Karpas-422 (cell line): Measurements from ENCODE around the gene CST6. TPM values are rescaled to one million over a fixed set of nuclear protein-coding genes. Genes with fewer than 3 reads are reported as not detected.

Experiments
- DNase-seq: peaks from one replicate; pipeline ENCODE4 v3.0.0-alpha.2; 2015
- H2AFZ ChIP-seq: fragments of 200-600 bp; sonication (generic); 2 replicates; pipeline ENCODE4 v1.6.1; 2014; ENCODE audit warnings: antibody characterized with exemption, low read length, mixed read lengths
- H3K27ac ChIP-seq: fragments of 200-600 bp; sonication (generic); 2 replicates; pipeline ENCODE4 v1.5.1; 2014; ENCODE audit warnings: mild to moderate bottlenecking, low read length, moderate library complexity
- H3K27me3 ChIP-seq: fragments of 200-600 bp; sonication (generic); 2 replicates; pipeline ENCODE4 v1.6.1; 2014; ENCODE audit warnings: low read length, mixed read lengths
- H3K36me3 ChIP-seq: fragments of 200-600 bp; sonication (generic); 2 replicates; pipeline ENCODE4 v1.6.1; 2014; ENCODE audit warnings: low read length, mixed read lengths; ENCODE audit not compliant: insufficient read depth
- H3K4me1 ChIP-seq: fragments of 200-600 bp; sonication (generic); 2 replicates; pipeline ENCODE4 v1.6.1; 2014; ENCODE audit warnings: mild to moderate bottlenecking, low read length, mixed read lengths
- H3K4me2 ChIP-seq: fragments of 200-600 bp; sonication (generic); 2 replicates; pipeline ENCODE4 v1.6.1; 2014; ENCODE audit warnings: low read length, low read depth, mild to moderate bottlenecking; ENCODE audit not compliant: poor library complexity, severe bottlenecking
- H3K4me3 ChIP-seq: fragments of 200-600 bp; sonication (generic); 2 replicates; pipeline ENCODE4 v1.5.1; 2014; ENCODE audit warnings: mild to moderate bottlenecking, antibody characterized with exemption, low read length, mixed read lengths
- H3K79me2 ChIP-seq: fragments of 200-600 bp; sonication (generic); 2 replicates; pipeline ENCODE4 v1.6.1; 2014; ENCODE audit warnings: mild to moderate bottlenecking, low read length, mixed read lengths
- H3K9ac ChIP-seq: fragments of 200-600 bp; sonication (generic); 2 replicates; pipeline ENCODE4 v1.6.0; 2014; ENCODE audit warnings: low read length
- H3K9me2 ChIP-seq: fragments of 200-600 bp; sonication (generic), shearing (Covaris generic); replicated peaks from 2 replicates; pipeline ENCODE4 v1.6.0; 2014; ENCODE audit warnings: mild to moderate bottlenecking, low read length, moderate library complexity; ENCODE audit not compliant: insufficient read depth
- H3K9me3 ChIP-seq: fragments of 300-700, 200-600 bp; sonication (generic); 2 replicates; pipeline ENCODE4 v1.6.1; 2014; ENCODE audit warnings: low read length, mixed read lengths
- H4K20me1 ChIP-seq: fragments of 200-600 bp; sonication (generic); 2 replicates; pipeline ENCODE4 v1.6.1; 2014; ENCODE audit warnings: mild to moderate bottlenecking, antibody characterized with exemption, low read length, low read depth; ENCODE audit not compliant: insufficient read depth
- total RNA-seq: library from RNA; depleted of rRNA; stranded (reverse); fragments of >200 nt; shearing (Covaris generic); gene quantifications from 2 replicates; pipeline ENCODE4 v1.2.3, GENCODE V29; 2014; ENCODE audit warnings: low replicate concordance

Gene CST6
- total RNA-seq, 1 experiment from 2014 or later, result not detected

DNA sequence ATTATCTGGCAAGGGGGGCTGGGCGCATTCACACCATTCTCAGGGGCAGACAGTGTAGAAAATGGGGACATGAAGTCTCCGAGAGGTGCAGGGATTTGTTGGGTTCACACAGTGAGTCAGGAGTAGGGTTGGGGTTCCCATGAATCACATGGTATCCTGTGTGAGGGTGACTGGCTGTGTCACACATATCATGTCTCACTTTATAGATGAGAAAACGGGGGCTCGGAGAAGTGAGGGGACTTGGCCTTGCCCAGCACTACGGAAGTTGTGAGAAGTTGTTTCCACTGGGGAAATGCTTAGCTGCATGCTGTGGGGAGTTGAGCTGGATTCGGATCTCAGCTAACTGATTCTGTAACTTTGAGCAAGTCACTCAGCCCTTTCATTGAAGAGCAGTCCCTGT lies 32.9 kb downstream of the CST6 start:
- Histone ChIP-seq H3K9ac (peak overlapping the region; percentile 57), H3K9me3 (no peaks in the 10 kb centered on the region), H4K20me1 (no peaks in the 10 kb centered on the region), H3K36me3 (no peaks in the 10 kb centered on the region), H3K9me2 (no peaks in the 10 kb centered on the region), H3K4me3 (peak overlapping the region; percentile 59; the same call in 1 of the 2 replicates), H3K27ac (no peak overlapping the region), H3K4me1 (peaks cover 22% of the 10 kb centered on the region), H3K79me2 (no peaks in the 10 kb centered on the region), H3K4me2 (peak overlapping the region; percentile 62), H2AFZ (peak overlapping the region; percentile 93), H3K27me3 (no peaks in the 10 kb centered on the region)
- no peak for DNase-seq

DNA sequence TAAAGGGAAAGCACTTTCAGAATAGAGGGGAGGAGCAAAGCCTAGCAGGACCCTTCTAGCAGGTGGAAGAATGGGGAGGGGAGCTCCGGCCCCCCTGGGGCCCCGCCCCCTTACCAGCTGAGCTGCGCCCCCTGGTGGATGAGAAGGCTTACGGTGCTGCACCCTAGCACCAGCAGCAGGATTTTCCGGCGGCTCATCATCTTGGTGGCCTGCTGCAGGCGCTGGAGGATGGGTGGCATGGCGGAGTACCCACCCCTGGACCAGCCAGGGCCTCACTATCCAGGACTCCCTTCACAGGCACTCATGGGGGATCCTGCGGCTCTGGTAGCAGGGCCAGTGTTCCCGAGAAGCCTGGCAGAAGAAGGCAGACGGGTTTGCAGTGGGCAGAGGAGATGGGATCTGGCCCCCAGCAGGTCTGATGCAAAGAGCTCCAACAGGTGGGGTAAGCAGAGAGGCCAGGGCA lies 33.4 kb downstream of the CST6 start:
- peak overlapping the region; percentile 93 for H2AFZ ChIP-seq
- peak overlapping the region; percentile 62 for H3K4me2 ChIP-seq
- H3K36me3 ChIP-seq, result no peaks in the 10 kb centered on the region
- no peaks in the 10 kb centered on the region for H3K9me3 ChIP-seq
- no peaks in the 10 kb centered on the region for H3K79me2 ChIP-seq
- H3K4me1 ChIP-seq, result peaks cover 22% of the 10 kb centered on the region
- no peak overlapping the region for H3K27ac ChIP-seq
- peak; percentile 95 for DNase-seq
- peak overlapping the region; percentile 57 for H3K9ac ChIP-seq
- no peaks in the 10 kb centered on the region for H4K20me1 ChIP-seq
- no peaks in the 10 kb centered on the region for H3K9me2 ChIP-seq
- H3K4me3 ChIP-seq, result peak overlapping the region; percentile 59; the same call in 1 of the 2 replicates
- no peaks in the 10 kb centered on the region for H3K27me3 ChIP-seq

DNA sequence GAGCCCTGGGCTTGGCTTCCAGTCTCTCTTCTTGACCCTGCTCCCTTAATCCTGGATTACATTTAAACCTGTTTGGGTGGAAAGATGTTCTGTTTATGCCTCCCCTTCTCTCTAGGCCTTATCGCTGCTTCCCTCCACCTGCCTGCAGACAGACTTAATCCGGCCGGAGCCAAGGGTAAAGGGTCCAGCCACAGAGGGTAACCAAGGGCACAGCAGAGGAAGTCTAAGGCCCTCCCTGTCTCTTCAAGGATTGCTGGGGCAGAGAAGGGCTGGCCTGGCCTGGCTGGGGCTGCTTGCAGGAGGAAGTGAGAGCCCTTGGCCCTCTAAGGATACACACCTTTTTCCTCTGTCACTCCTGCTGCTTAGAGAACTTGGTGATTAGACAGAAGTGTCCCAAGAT lies 35.1 kb downstream of the CST6 start:
- Histone ChIP-seq H3K36me3 (no peaks in the 10 kb centered on the region), H2AFZ (no peak overlapping the region), H3K9ac (no peak overlapping the region), H4K20me1 (no peaks in the 10 kb centered on the region), H3K79me2 (no peaks in the 10 kb centered on the region), H3K27me3 (no peaks in the 10 kb centered on the region), H3K27ac (no peak overlapping the region), H3K4me3 (no peak overlapping the region), H3K4me1 (peaks cover 34% of the 10 kb centered on the region), H3K9me3 (no peaks in the 10 kb centered on the region), H3K4me2 (no peak overlapping the region), H3K9me2 (no peaks in the 10 kb centered on the region)
- no peak for DNase-seq

DNA sequence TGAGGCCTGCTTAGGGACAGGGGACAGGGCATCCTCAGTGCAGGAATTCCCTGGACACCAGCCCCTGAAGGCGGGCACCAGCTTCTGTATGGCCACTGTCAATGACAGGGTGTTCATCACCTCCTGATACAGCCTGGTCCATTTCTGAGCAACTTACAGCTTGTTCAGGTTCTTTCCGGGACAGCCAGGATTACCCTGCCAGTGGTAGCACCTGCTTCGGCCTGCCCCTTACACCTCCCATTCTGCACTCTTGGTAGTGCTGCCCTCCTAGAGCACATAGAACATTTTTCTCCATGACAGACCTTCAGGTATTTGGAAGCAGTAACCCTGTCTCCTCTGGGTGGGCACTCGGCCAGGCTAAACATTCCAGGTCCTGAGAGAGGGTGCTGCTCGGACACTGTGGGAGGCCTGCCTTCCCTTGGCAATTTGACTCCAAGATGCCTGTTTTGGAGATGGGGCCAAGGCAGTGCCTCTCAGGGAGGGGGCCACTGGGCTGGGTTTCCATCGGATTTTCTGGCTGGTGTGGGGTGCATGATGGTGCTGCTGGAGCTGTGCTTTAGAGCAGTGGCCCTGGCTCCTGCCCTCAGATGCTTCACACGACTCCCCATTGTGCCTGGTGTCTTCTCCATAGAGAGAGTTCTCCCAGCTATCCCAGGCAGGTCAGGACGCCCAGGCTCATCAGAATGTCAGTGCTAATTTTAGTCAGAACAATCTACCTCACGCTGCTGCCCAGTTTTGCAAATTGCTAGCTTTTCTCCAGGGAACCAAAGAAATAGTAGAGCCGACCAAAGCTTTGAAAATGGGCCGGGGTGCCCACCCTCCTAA lies 35.9 kb downstream of the CST6 start:
- Histone ChIP-seq H3K27ac (no peak overlapping the region), H3K4me2 (no peak overlapping the region), H3K79me2 (peaks cover 6% of the 10 kb centered on the region), H3K27me3 (no peaks in the 10 kb centered on the region), H4K20me1 (peaks cover 3% of the 10 kb centered on the region; the same call in 1 of the 2 replicates), H3K36me3 (no peaks in the 10 kb centered on the region), H2AFZ (no peak overlapping the region), H3K4me1 (peaks cover 34% of the 10 kb centered on the region), H3K4me3 (no peak overlapping the region), H3K9me3 (no peaks in the 10 kb centered on the region), H3K9ac (peak overlapping the region; percentile 9; the same call in 1 of the 2 replicates), H3K9me2 (no peaks in the 10 kb centered on the region)
- no peak for DNase-seq

DNA sequence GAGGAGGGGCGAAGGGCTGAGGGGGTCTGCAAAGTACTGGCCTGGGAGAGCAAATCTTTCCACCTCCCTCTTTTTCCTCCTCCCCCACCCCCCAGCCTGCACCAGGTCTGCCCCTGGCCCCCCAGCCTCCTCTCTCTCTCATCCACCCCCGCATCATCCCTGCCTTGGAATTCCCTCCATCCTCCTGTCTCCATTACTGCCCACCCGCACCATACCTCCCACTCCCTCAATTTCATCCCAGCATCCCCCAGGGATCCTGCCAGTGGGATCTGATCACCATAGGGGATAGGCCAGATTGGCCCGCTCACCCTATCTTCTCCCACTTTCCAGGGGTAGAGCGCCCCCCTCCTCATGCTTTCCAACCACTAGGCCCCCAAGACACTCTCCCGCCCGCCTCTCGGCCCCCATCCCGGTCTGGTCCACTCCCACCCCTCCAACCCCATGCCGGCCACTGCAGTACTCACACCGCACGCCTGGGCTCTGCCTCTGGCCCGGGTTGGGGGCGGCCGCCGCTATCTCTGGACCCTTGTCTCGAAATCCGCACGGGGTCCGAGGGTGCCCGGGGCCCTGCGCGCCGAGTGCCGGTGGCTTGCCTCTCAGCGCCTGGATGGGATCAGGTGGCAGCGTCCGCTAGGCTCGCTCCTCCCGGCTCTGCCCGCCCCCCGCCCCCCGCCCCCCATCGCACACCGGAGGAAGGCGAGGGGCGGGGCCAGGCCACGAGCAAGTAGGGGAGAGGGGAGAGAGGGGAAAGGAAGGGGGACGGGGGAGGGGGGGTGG lies 36.9 kb downstream of the CST6 start, which contains the start of gene GAL3ST3:
Gene GAL3ST3 (minus strand): TSS at position 615 of the 777 bp plus-strand sequence. CDS start 3,746 bp downstream, outside the sequence.
- Histone ChIP-seq H3K4me2 (no peak within 1 kb of the TSS), H3K27me3 (no peaks in the 10 kb centered on the region), H3K9me3 (no peaks in the 10 kb centered on the region), H2AFZ (no peak within 1 kb of the TSS), H3K4me3 (no peak within 1 kb of the TSS), H3K27ac (no peak within 1 kb of the TSS), H3K9me2 (no peaks in the 10 kb centered on the region), H3K4me1 (peaks cover 43% of the 10 kb centered on the region), H4K20me1 (peaks cover 9% of the 10 kb centered on the region), H3K36me3 (peaks cover 5% of the 10 kb centered on the region; the same call in 1 of the 2 replicates), H3K79me2 (peaks cover 16% of the 10 kb centered on the region), H3K9ac (peak within 1 kb of the TSS; percentile 9; the same call in 1 of the 2 replicates)
- no peak for DNase-seq

DNA sequence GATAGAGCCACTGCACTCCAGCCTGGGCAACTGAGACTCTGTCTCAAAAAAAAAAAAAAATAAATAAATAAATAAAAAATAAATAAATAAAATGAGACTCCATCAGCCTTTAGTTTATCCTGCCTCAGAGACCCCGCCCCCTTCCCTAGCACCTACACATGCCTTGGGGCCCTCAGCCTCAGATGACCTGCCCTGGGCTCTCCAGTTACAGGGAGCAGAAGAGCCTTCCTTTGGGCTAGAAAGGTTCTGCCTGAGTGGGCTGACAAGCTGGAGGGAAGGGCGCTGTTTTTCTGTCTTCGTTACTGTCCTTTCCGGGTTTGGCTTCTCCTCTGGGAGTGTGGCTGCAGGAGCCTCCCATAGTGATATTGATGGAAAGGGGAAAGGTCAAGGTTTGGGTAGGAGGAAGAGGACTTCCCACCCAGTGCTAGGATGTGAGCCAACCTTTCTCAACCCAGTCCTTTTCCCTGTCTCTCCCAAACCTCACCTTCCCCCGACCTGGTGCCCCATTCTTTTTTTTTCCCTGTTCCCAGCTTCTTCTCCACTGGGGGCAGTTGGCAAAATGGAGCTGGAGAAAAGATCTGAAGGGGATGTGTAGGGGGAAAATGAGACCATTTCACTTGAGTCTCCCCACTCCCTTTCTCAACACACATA lies 38.9 kb downstream of the CST6 start:
- Histone ChIP-seq H3K4me2 (peak overlapping the region; percentile 85), H3K27me3 (no peaks in the 10 kb centered on the region), H3K9ac (peak overlapping the region; percentile 75), H3K27ac (no peak overlapping the region), H3K9me2 (no peaks in the 10 kb centered on the region), H3K79me2 (peaks cover 34% of the 10 kb centered on the region), H3K4me1 (peaks cover 28% of the 10 kb centered on the region), H3K9me3 (no peaks in the 10 kb centered on the region), H3K4me3 (peak overlapping the region; percentile 98), H3K36me3 (peaks cover 20% of the 10 kb centered on the region; the same call in 1 of the 2 replicates), H2AFZ (peak overlapping the region; percentile 33; the same call in 1 of the 2 replicates), H4K20me1 (peaks cover 12% of the 10 kb centered on the region)
- DNase-seq, result no peak

DNA sequence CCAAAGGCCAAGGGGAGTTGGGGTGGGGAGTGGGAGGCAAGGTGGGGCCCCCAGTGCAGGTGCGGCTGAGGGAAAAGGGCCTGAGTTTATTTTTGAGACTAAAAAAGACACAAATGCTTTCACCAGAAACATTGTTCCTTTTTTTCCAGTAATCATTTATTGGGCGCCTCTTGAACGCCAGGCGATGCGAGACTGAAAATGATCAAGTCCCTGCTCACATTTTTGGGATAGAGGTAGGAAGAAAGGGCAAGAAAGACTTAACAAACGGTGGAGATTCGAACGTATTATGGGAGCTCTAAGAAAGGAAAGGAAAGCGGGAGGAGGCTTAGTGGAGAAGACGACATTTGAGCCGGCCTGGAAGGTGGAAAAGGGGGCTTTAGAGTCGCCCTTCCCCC lies 39.6 kb downstream of the CST6 start:
- Histone ChIP-seq H2AFZ (peak overlapping the region; percentile 33; the same call in 1 of the 2 replicates), H3K4me1 (peaks cover 26% of the 10 kb centered on the region), H3K36me3 (peaks cover 24% of the 10 kb centered on the region; the same call in 1 of the 2 replicates), H3K9ac (peak overlapping the region; percentile 75), H3K9me3 (no peaks in the 10 kb centered on the region), H3K27ac (peak overlapping the region; percentile 60), H3K27me3 (no peaks in the 10 kb centered on the region), H4K20me1 (peaks cover 12% of the 10 kb centered on the region), H3K4me3 (peak overlapping the region; percentile 98), H3K9me2 (no peaks in the 10 kb centered on the region), H3K4me2 (peak overlapping the region; percentile 85), H3K79me2 (peaks cover 37% of the 10 kb centered on the region)
- DNase-seq, result peak; percentile 52
